Fibroblast of upper back skin (primary cell): ENCODE data around the gene BPNT1.
"Not testable (repeated sequence)": the region's sequence is repeated elsewhere in the genome, so short reads cannot be mapped to it uniquely, and the experiment has no call there.

ENCODE experiments used
- DNase-seq: peaks from one replicate; pipeline ENCODE4 v3.0.0-alpha.2; 2013

Gene BPNT1

GRCh38 chr1:220089650-220090556, at the start of gene BPNT1:
BPNT1 (minus strand) TSS chr1:220089788; CDS start chr1:220079846, 9,942 bp downstream.
- peak; percentile 92 for DNase-seq

- DNase-seq = no peak
These were observed 47.6 kb upstream of the BPNT1 start for GRCh38 chr1:220137019-220137786.

- no peak for DNase-seq
These were observed 46.2 kb upstream of the BPNT1 start for GRCh38 chr1:220135755-220136154.

GRCh38 chr1:220129479-220130210, 40.1 kb upstream of the BPNT1 start:
- no peak for DNase-seq

GRCh38 chr1:220127076-220127475, 37.5 kb upstream of the BPNT1 start:
- DNase-seq = no peak

- DNase-seq = peak; percentile 78
These were observed 35.0 kb upstream of the BPNT1 start for GRCh38 chr1:220124542-220124941.

- DNase-seq = peak; percentile 2
These were observed 34.3 kb upstream of the BPNT1 start for GRCh38 chr1:220123889-220124288.

GRCh38 chr1:220123066-220123465, 33.5 kb upstream of the BPNT1 start:
- DNase-seq = no peak

- no peak for DNase-seq
These were observed 32.4 kb upstream of the BPNT1 start for GRCh38 chr1:220121791-220122530.

- DNase-seq = no peak
These were observed 29.5 kb upstream of the BPNT1 start for GRCh38 chr1:220119043-220119512.

GRCh38 chr1:220113136-220113695, 23.6 kb upstream of the BPNT1 start:
- DNase-seq = peak; percentile 38

- DNase-seq = not testable (repeated sequence)
These were observed 23.0 kb upstream of the BPNT1 start for GRCh38 chr1:220112600-220112999.

GRCh38 chr1:220110473-220110872, 20.9 kb upstream of the BPNT1 start:
- not testable (repeated sequence) for DNase-seq

- no peak for DNase-seq
These were observed 10.2 kb upstream of the BPNT1 start for GRCh38 chr1:220099826-220100225.

GRCh38 chr1:220094016-220094911, 4.7 kb upstream of the BPNT1 start, which contains the start of gene IARS2:
IARS2 (plus strand) TSS chr1:220094132; CDS start chr1:220094217, 85 bp downstream.
- DNase-seq = peak; percentile 82

- DNase-seq = no peak
These were observed 3.9 kb upstream of the BPNT1 start for GRCh38 chr1:220093361-220094015.

- DNase-seq = no peak
These were observed 3.1 kb upstream of the BPNT1 start for GRCh38 chr1:220092694-220093093.

- DNase-seq = not testable (repeated sequence)
These were observed 3.3 kb downstream of the BPNT1 start for GRCh38 chr1:220086261-220086686.

GRCh38 chr1:220084460-220084859, 5.1 kb downstream of the BPNT1 start:
- DNase-seq = no peak

- no peak for DNase-seq
These were observed 11.7 kb downstream of the BPNT1 start for GRCh38 chr1:220077887-220078286.
